NCI-H1436 (cell line): ENCODE data around the gene TNFSF8.

Experiments used
- DNase-seq: peaks from one replicate; lab custom pipeline; 2025; lab: John Stamatoyannopoulos, UW

TNFSF8 gene

DNA sequence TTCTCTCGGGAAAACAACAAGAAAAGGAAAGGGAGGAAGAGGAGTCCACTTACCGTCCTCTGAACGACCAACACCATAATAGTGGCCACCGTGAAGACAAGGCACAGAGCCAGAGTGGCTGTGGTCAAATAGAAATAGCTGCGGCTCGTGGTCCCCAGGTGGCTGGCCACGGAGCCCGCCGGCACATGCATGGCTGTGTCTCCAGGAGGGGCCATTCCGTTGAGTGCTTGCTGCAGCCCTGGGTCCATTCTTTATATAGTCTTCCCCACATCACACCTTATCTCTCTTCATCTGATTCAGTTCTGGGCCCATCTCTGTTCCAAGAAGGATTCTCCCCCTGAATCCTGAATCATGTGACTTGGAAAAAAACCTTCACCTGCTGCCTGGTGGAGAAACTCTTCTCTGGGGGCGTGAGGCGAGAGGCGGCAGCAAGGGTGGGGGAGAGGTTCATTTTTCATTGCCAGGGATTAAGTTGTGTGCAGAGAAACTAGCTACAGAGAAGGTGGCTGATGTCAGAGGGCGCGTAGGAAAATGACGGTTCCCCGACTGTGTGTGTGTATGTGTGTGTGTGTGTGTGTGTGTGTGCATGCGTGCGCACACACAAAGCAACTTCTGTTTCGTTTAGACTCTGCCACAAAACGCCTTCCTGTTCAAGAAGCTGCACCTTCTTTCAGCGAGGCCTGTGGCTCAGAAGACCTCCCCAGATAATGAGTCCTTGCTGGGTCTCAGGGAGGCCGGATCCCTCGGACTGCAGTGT lies at the start of gene TNFSF8:
TSS of gene TNFSF8 (minus strand) at position 536 of the 757 bp plus-strand sequence. CDS start at position 248, 288 bp downstream.
- DNase-seq = no peak

GRCh38 chr9:114973216-114973615 lies 42.8 kb upstream of the TNFSF8 start:
- no peak for DNase-seq

DNA sequence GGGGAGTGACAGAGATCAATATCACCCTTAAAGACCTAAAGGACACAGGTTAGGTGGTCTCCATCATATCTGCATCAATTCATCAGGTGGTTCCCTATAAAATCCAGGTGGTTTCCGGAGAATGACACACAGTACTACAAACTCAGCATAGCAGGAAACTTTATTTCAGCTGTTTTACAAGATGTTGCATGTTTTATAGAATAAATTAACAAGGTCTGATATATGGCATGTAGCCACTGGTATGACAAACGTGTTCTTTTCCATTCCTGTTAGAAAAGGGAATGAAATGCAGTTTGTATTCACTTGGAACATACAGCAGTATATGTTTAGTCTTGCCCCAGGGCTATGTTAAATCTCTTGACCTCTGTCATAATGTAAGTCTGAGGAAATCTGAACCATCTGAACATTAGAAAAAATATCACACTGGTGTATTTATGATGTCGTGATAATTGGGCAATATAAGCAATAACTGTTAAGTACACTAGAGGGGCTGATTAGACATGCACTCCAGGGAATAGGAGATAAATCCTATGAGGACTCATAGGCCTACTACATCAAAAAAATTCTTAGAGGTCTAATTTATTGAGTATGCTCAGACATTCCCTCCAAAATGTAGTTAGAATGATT lies 42.2 kb upstream of the TNFSF8 start:
- no peak for DNase-seq

DNA sequence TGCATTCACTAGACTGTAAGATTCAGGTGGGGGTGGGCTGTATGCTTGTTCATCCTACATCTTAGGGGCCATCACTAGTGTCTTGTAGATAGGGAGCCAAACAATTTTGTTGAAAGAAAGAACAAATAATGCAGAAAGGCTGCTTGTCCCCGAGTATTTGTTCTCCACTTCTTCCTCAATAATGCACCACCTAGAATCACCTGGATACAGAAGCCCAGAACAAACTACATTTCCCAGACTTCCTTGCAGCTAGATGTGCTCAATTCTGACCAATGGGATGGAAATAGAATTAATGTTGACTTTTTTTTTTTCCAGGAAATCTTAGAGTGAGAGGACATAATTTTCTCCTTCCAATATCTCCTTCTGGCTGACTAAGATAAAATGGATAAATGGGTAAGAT lies 38.9 kb upstream of the TNFSF8 start:
- no peak for DNase-seq

DNA sequence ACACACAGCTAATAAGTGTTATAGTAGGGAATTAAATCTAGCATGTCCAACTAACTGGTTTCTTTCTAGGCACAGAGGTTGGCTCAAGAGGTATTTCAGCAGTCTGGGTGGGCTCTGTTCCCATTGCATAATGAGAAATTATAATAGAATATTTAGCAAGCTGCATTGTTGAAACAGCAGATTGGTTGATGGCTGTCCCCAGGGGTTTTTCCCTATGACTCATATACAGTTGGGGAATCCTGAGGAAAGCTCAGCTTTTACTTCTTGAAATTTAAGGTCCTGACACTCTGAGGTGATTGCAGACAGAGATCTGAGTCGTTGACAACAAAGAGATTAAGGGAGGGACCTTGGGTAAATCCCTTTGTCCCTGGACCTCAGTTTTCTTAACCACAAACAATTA lies 38.3 kb upstream of the TNFSF8 start:
- no peak for DNase-seq

- no peak for DNase-seq
Measured at GRCh38 chr9:114965564-114965963, 35.2 kb upstream of the TNFSF8 start.

DNA sequence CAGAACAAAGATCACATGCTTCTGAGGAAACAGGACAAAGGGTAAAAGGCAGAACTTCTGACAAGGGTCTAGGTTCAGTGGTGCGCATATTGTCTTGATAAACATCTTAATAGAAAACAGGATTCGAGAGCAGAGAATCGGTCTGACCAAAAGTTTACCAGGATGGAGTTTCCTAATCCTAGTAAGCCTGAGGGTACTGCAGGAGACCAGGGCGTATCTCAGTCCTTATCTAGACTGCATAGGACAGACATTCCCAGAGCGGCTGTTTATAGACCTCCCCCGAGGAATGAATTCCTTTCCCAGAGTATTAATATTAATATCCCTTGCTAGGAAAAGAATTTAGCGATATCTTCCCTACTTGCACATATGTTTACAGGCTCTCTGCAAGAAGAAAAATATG lies 32.4 kb upstream of the TNFSF8 start:
- no peak for DNase-seq

GRCh38 chr9:114960276-114960675 lies 29.9 kb upstream of the TNFSF8 start:
- no peak for DNase-seq

GRCh38 chr9:114958844-114959235 lies 28.4 kb upstream of the TNFSF8 start:
- DNase-seq = no peak

DNA sequence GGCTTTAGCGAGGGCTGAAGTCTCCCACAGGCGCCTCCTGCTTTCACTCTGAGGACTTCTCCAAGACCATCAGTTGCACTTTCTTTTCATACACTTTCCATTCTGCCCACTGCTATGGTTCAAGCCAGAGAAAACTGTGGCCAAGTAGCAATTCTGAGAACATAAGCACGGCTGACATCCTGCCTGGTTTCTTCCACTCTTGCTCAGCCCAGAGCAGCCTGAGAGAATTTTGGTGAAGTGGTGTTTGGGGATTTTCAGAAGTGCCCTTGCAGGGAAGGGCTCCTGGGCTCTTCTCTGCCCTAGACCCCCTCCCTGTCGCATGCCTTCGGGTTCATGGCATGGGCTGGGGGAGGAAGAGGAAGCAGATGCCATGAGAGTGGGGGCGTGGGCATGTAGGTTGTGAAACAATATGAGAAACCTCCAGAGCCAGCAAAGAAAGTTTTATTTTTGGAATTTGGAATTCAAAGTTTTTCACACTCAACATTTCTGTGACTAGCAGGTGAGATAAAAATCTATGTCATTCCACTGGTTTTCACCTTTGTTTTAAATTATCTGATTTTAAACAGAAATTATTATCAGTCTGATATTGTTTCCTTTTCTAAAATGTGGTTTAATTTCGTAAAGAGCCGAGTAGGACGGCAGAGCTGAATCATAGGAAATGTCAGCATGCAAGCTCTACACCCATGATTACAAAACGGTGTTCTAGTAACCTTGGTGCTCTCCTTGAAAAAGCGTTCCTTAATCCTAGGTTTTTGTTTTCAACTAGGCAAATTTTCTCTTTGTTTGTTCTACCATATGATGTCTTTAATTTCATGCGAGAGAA lies 27.8 kb upstream of the TNFSF8 start:
- no peak for DNase-seq

GRCh38 chr9:114957558-114957957 lies 27.2 kb upstream of the TNFSF8 start:
- no peak for DNase-seq

DNA sequence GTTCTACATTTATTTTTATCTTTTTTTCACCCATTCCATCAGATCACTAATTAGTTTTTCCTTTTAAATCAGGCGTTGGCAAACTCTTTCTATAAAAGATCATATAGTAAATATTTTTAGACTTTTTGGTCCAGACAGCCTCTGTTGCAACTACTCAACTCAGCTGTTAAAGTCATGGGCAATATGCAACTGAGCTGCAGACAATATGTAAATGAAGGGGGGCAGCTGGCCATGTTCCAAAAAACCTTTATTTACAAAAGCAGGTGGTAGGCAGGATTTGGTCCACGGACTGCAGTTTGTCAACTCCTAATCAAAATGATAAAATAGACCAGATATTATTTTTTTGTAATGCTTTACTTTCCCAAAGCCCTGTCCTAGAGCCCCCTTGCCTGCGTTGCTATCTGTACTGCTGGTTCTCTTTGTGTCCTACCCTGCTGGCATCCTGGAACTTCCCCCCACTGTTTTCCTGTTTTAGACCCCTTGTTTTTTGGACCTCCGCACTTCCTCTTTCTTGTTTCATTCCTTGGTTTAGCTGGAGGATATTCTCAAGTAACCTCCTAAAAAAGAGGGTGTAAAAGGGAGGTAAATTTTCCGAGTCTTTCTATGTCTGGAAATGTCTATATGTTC lies 24.7 kb upstream of the TNFSF8 start:
- no peak for DNase-seq

GRCh38 chr9:114953959-114954358 lies 23.6 kb upstream of the TNFSF8 start:
- no peak for DNase-seq

GRCh38 chr9:114953046-114953445 lies 22.7 kb upstream of the TNFSF8 start:
- no peak for DNase-seq

DNA sequence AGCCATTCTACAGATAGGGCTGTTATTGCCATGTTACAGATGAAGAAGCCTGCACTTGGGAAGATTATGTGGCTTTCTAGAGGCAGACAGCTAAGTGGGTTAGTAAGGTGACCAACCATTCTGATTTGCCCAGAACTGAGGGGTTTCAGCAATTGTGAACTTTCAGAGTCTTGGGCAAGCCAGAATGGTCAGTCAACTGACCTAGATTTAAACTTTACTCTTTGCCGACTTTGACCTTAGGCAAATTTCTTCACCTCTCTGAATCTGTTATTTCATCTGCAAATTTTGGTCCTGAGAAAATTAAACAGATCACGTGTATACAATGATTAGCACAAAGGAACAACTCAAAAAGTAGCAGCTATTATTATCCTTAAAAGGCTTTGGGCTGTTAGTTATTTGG lies 20.4 kb upstream of the TNFSF8 start:
- DNase-seq = no peak

DNA sequence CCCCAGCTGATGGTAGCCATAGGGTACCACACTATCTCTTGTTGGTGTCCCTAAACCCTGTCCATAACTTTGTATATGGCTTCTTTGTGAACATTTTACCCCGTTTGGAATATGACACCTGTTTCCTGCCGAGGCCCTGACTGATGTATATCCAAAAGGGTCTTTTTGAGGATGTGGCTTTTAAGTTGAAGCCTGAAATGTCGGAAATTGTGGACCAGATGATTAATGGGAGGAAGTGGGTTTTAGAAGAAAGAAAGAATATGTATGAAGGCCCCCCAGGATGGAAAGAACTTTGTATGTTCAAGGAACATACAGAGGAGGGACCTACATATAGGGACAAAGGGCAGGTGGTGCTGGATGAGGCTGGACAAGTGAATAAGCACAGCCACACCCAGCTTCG lies 16.7 kb upstream of the TNFSF8 start:
- DNase-seq = no peak

- no peak for DNase-seq
Measured at GRCh38 chr9:114945616-114946412, 15.4 kb upstream of the TNFSF8 start.

- DNase-seq = no peak
Measured at GRCh38 chr9:114941376-114941775, 11.0 kb upstream of the TNFSF8 start.

DNA sequence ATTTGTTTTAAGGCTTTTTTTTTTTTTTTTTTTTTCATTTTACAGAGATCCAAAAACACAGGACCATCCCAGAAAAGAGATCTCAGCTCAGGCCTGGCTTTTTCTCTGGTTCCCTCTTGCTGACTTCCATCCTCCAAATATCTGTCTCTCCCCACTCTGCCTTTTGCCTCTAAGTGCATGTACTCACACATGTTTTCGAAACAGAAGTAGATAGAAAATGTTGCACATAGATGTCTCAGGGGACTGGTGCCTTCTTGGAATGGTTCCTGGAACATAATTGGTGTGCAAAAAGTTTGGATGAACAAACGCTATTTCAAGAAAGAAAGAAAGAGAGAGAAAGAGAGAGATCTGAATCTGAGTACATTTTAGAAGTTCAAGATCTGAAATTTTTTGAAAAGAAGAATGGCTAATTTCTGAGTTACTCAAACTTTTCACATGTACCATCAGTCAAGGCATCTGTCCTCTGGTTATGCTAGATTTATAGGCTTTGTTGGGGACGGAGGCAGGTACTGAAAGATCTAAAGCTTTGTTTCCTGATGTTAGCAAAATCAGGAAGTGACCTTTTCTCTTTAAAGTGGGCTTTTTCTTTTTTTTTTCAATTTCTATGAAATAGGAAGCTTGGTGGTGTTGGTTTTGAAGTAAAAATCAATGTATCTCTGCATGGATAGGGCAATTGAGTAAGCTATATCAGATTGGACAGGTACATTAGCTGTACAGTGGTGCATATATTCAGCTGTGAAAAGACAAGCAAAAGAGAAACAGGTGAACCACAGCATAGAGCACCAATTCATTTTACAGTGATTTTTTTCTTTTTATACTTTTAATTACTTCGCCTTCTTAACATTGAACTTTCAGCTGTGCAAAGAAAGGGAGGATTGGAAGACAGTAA lies 8.5 kb upstream of the TNFSF8 start:
- DNase-seq = no peak

DNA sequence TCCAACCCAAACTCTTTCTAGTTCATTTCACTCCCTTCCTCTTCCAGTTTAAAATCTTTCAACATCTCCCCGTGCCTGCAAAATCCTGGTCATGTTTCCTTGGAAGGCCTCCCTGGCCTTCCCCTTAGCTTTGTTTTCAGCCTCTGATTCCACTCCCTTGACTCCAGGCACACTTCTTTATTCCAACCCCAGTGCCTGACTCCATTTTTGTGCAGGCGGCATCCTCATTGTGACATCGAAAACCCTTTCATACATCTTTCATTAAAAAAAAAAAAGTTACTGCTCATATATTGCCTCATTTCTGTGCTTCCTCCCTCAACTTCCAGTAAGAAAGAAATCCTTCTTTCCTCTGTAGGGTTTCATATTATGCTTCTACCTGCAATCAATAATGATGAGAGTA lies 7.1 kb upstream of the TNFSF8 start:
- DNase-seq = no peak

- DNase-seq = no peak
Measured at GRCh38 chr9:114936581-114936980, 6.2 kb upstream of the TNFSF8 start.
